Suprapubic skin (tissue), 4 donors: ENCODE data around the gene KRT4.

Experiments used
- EP300 ChIP-seq: sonication (generic); formaldehyde crosslinking; IDR thresholded peaks from one replicate; pipeline ENCODE4 v1.6.1; 2017; ENCODE audit warnings: antibody characterized with exemption
- POLR2A ChIP-seq, 2 donors: fragments of 450-650 bp; IDR thresholded peaks; one replicate each; pipeline ENCODE4 v1.6.1; 2017; ENCODE audit warnings: antibody characterized with exemption in 2 of 2, mild to moderate bottlenecking in 2 of 2, moderate library complexity in 2 of 2
- POLR2AphosphoS5 ChIP-seq, 3 donors: sonication (generic); formaldehyde crosslinking; IDR thresholded peaks; one replicate each; pipeline ENCODE4 v1.6.1; 2017; ENCODE audit warnings: antibody characterized with exemption in 3 of 3
- TF ChIP-seq, protein P1 (sequence below), 2 donors: fragments of 200-600 bp in 1 of 2; fragments of 450-650 bp in 1 of 2; sonication (generic) in 1 of 2; IDR thresholded peaks; one replicate each; pipeline ENCODE4 v1.5.1; 2016 to 2019; ENCODE audit warnings: antibody characterized with exemption in 2 of 2, mild to moderate bottlenecking in 1 of 2, moderate library complexity in 1 of 2

- TF ChIP-seq, protein P1, sequence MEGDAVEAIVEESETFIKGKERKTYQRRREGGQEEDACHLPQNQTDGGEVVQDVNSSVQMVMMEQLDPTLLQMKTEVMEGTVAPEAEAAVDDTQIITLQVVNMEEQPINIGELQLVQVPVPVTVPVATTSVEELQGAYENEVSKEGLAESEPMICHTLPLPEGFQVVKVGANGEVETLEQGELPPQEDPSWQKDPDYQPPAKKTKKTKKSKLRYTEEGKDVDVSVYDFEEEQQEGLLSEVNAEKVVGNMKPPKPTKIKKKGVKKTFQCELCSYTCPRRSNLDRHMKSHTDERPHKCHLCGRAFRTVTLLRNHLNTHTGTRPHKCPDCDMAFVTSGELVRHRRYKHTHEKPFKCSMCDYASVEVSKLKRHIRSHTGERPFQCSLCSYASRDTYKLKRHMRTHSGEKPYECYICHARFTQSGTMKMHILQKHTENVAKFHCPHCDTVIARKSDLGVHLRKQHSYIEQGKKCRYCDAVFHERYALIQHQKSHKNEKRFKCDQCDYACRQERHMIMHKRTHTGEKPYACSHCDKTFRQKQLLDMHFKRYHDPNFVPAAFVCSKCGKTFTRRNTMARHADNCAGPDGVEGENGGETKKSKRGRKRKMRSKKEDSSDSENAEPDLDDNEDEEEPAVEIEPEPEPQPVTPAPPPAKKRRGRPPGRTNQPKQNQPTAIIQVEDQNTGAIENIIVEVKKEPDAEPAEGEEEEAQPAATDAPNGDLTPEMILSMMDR (IDR thresholded peaks at IDR 0.05) = no peak
- TF ChIP-seq POLR2A (IDR thresholded peaks at IDR 0.05) (no peak), POLR2AphosphoS5 (IDR thresholded peaks at IDR 0.05) (no peak), EP300 (no peak)
Measured at GRCh38 chr12:52812073-52812400, 1.9 kb downstream of the KRT4 start.
